HEK293T (cell line): ENCODE results near the gene GAPDH.

Source experiments
- CTCF ChIA-PET: fragments of 350-600 bp; formaldehyde crosslinking; extraction: SDS; loops from one replicate; lab custom pipeline; 2021; ENCODE audit warnings: antibody characterized with exemption, inconsistent platforms; lab: Yijun Ruan, JAX
- POLR2A ChIA-PET: fragments of 350-600 bp; formaldehyde crosslinking; extraction: SDS; loops from one replicate; lab custom pipeline; 2020; ENCODE audit warnings: antibody characterized with exemption, inconsistent platforms; lab: Yijun Ruan, JAX
- DNase-seq: peaks from one replicate; pipeline ENCODE4 v3.0.0; 2012; ENCODE audit warnings: mixed read lengths; ENCODE audit errors: extremely low spot score
- ARNT ChIP-seq: fragments of 450-650 bp; IDR thresholded peaks from 2 replicates; pipeline ENCODE4 v1.6.1; 2017; ENCODE audit warnings: mild to moderate bottlenecking
- BHLHE40 ChIP-seq: fragments of 450-650 bp; IDR thresholded peaks from 2 replicates; pipeline ENCODE4 v1.6.1; 2016; ENCODE audit warnings: mild to moderate bottlenecking, moderate library complexity, borderline replicate concordance
- CTBP1 ChIP-seq: fragments of 450-650 bp; IDR thresholded peaks from 2 replicates; pipeline ENCODE4 v1.6.1; 2016; ENCODE audit warnings: borderline replicate concordance
- ELF4 ChIP-seq: fragments of 450-650 bp; IDR thresholded peaks from 2 replicates; pipeline ENCODE4 v1.6.1; 2017; ENCODE audit warnings: antibody characterized with exemption
- FOXA1 ChIP-seq: fragments of 450-650 bp; IDR thresholded peaks from 2 replicates; pipeline ENCODE4 v1.6.1; 2016; ENCODE audit warnings: mild to moderate bottlenecking
- FOXK2 ChIP-seq: fragments of 450-650 bp; IDR thresholded peaks from 2 replicates; pipeline ENCODE4 v1.6.1; 2016; ENCODE audit warnings: mild to moderate bottlenecking
- FOXM1 ChIP-seq: fragments of 450-650 bp; IDR thresholded peaks from 2 replicates; pipeline ENCODE4 v1.6.1; 2017; ENCODE audit warnings: mild to moderate bottlenecking, borderline replicate concordance
- HDGF ChIP-seq: fragments of 450-650 bp; IDR thresholded peaks from 2 replicates; pipeline ENCODE4 v1.6.1; 2017; ENCODE audit warnings: antibody characterized with exemption, borderline replicate concordance
- L3MBTL2 ChIP-seq: fragments of 450-650 bp; conservative IDR thresholded peaks from 2 replicates; pipeline ENCODE4 v1.6.1; 2016; ENCODE audit warnings: mild to moderate bottlenecking
- LEF1 ChIP-seq: fragments of 450-650 bp; IDR thresholded peaks from 2 replicates; pipeline ENCODE4 v1.6.1; 2017; ENCODE audit warnings: mild to moderate bottlenecking, borderline replicate concordance
- NFRKB ChIP-seq: fragments of 450-650 bp; IDR thresholded peaks from 2 replicates; pipeline ENCODE4 v1.6.1; 2016; ENCODE audit warnings: mild to moderate bottlenecking, moderate library complexity
- SP1 ChIP-seq: fragments of 450-650 bp; IDR thresholded peaks from 2 replicates; pipeline ENCODE4 v1.6.1; 2017
- SUZ12 ChIP-seq: fragments of 450-650 bp; IDR thresholded peaks from 2 replicates; pipeline ENCODE4 v1.6.1; 2016; ENCODE audit warnings: mild to moderate bottlenecking
- TARDBP ChIP-seq: fragments of 450-650 bp; IDR thresholded peaks from 2 replicates; pipeline ENCODE4 v1.6.1; 2016
- ZNF384 ChIP-seq: fragments of 450-650 bp; IDR thresholded peaks from 2 replicates; pipeline ENCODE4 v1.6.1; 2016
- TF ChIP-seq, protein P1 (sequence below): fragments of 450-650 bp; IDR thresholded peaks from 2 replicates; pipeline ENCODE4 v1.6.1; 2016

GAPDH gene

DNA sequence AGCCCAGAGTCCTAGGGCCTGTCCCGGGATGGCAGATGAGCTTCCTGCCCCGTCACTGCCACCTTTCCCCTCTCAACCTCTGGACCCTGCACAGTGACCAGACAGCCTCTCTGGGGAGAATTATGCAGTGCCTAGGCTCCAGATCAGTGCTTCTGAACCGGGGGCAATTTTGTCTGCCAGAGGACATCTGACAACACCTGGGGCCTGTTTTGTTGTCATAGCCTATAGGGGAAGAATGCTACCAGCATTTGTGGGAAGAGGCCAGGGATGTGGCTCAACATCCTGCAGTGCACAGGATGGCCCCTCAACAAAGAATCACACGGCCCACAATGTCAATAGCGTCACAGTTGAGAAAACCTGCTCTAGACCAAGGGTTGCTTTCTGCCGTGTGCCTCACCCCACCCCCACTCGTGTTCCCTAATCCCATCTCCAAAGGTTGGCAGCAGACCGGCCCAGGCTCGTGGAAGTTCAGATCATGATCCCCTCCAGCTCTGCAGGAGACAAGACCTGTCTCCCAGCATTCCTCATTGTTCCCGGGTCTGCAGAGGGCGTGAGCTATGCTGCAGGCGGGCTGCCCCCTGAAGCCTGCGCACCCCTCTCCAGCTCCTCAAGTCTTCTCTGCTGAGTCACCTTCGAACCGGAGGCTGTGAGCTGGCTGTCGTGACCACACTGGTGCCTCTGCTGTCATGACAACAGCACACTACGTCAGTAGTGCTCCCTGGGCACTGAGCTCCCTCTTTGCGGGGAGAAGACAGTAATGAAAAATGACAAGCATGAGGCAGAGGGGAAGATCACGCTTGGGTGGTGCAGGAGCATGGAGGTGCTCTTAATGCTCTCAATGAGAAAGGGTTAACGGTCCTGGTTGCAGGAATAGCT lies 2.0 kb upstream of the GAPDH start:
- DNase-seq = peak; percentile 19
- ChIA-PET CTCF (interaction anchor here (0.7 kb wide), 2 partner anchors 18 to 20 kb away, joined by 3 to 6 read pairs; no protein-coding TSS in a partner anchor), POLR2A (interaction anchor here (0.9 to 2.1 kb wide), 14 partner anchors 8 to 196 kb away, joined by 3 to 7 read pairs (median 5); partner anchors contain the start of genes MRPL51, TAPBPL, VAMP1 and ZNF384)

GRCh38 chr12:6532927-6533652 lies 1.2 kb upstream of the GAPDH start:
- peak; percentile 57 for DNase-seq
- CTCF ChIA-PET = no interaction called here
- POLR2A ChIA-PET = interaction anchor here (0.9 to 1.7 kb wide), 11 partner anchors 9 to 197 kb away, joined by 3 to 7 read pairs (median 5); partner anchors contain the start of genes MRPL51, TAPBPL, VAMP1 and ZNF384
- TF ChIP-seq FOXM1 = no peak
- TF ChIP-seq, protein P1, sequence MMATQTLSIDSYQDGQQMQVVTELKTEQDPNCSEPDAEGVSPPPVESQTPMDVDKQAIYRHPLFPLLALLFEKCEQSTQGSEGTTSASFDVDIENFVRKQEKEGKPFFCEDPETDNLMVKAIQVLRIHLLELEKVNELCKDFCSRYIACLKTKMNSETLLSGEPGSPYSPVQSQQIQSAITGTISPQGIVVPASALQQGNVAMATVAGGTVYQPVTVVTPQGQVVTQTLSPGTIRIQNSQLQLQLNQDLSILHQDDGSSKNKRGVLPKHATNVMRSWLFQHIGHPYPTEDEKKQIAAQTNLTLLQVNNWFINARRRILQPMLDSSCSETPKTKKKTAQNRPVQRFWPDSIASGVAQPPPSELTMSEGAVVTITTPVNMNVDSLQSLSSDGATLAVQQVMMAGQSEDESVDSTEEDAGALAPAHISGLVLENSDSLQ = no peak
- no peak for TF ChIP-seq FOXK2
- TF ChIP-seq SP1 = no peak
- no peak for TF ChIP-seq ELF4
- no peak for TF ChIP-seq LEF1
- TF ChIP-seq FOXA1 = no peak
- no peak for TF ChIP-seq SUZ12

More for the DNA sequence above, 2.0 kb upstream of the GAPDH start:
- no peak for TF ChIP-seq SP1
- TF ChIP-seq LEF1 = no peak
- no peak for TF ChIP-seq ELF4
- no peak for TF ChIP-seq CTBP1
- no peak for TF ChIP-seq HDGF
- TF ChIP-seq, protein P1 = no peak

- TF ChIP-seq SUZ12 (no peak), SP1 (no peak), HDGF (0 out of 2 replicates have a peak, but pooled peaks have one; percentile 52), FOXA1 (no peak)
- POLR2A ChIA-PET = interaction anchor here (0.5 to 3.0 kb wide), 46 partner anchors 8 to 336 kb away, joined by 3 to 77 read pairs (median 5); partner anchors contain the start of genes IFFO1, MRPL51, NCAPD2 and NOP2
- CTCF ChIA-PET = no interaction called here
- no peak for DNase-seq
Observed at GRCh38 chr12:6533653-6533922, 729 bp upstream of the GAPDH start.

GRCh38 chr12:6534695-6534944 lies 303 bp downstream of the GAPDH start:
- TF ChIP-seq FOXM1 (no peak), ELF4 (no peak), L3MBTL2 (no peak), SUZ12 (no peak), HDGF (no peak), FOXA1 (no peak), NFRKB (no peak)
- ChIA-PET POLR2A (interaction anchor here (1.0 to 3.0 kb wide), 25 partner anchors 9 to 335 kb away, joined by 3 to 77 read pairs (median 6); partner anchors contain the start of genes IFFO1, MRPL51, NCAPD2 and NOP2), CTCF (no interaction called here)
- peak; percentile 52 for DNase-seq

DNA sequence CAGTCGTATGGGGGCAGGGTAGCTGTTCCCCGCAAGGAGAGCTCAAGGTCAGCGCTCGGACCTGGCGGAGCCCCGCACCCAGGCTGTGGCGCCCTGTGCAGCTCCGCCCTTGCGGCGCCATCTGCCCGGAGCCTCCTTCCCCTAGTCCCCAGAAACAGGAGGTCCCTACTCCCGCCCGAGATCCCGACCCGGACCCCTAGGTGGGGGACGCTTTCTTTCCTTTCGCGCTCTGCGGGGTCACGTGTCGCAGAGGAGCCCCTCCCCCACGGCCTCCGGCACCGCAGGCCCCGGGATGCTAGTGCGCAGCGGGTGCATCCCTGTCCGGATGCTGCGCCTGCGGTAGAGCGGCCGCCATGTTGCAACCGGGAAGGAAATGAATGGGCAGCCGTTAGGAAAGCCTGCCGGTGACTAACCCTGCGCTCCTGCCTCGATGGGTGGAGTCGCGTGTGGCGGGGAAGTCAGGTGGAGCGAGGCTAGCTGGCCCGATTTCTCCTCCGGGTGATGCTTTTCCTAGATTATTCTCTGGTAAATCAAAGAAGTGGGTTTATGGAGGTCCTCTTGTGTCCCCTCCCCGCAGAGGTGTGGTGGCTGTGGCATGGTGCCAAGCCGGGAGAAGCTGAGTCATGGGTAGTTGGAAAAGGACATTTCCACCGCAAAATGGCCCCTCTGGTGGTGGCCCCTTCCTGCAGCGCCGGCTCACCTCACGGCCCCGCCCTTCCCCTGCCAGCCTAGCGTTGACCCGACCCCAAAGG lies 804 bp downstream of the GAPDH start:
- POLR2A ChIA-PET = interaction anchor here (0.7 to 3.0 kb wide), 16 partner anchors 9 to 334 kb away, joined by 3 to 77 read pairs (median 7); partner anchors contain the start of genes IFFO1, MRPL51, NCAPD2 and NOP2
- TF ChIP-seq FOXM1 (no peak), BHLHE40 (no peak), L3MBTL2 (no peak), FOXK2 (no peak), ZNF384 (no peak), TARDBP (no peak), SP1 (no peak), FOXA1 (no peak), ARNT (no peak), NFRKB (no peak), HDGF (no peak), LEF1 (no peak), ELF4 (no peak)
- TF ChIP-seq, protein P1 = no peak
- CTCF ChIA-PET = interaction anchor here (0.7 to 1.5 kb wide), 2 partner anchors 18 to 22 kb away, joined by 3 to 6 read pairs; no protein-coding TSS in a partner anchor
- DNase-seq = peak; percentile 59

- TF ChIP-seq, protein P1 = no peak
- TF ChIP-seq NFRKB (no peak), ZNF384 (no peak), SP1 (no peak), LEF1 (no peak), BHLHE40 (no peak), L3MBTL2 (no peak), TARDBP (no peak), HDGF (no peak), FOXM1 (no peak), SUZ12 (no peak), FOXK2 (no peak), FOXA1 (no peak), CTBP1 (no peak), ARNT (no peak), ELF4 (no peak)
- POLR2A ChIA-PET = interaction anchor here (0.7 to 3.0 kb wide), 10 partner anchors 9 to 199 kb away, joined by 3 to 77 read pairs (median 8); partner anchors contain the start of genes COPS7A, IFFO1, MRPL51 and NCAPD2
Observed at GRCh38 chr12:6535697-6535946, 1.3 kb downstream of the GAPDH start.

More at GRCh38 chr12:6535697-6535946, 1.3 kb downstream of the GAPDH start:
- CTCF ChIA-PET = interaction anchor here (0.7 to 1.5 kb wide), 2 partner anchors 18 to 21 kb away, joined by 3 to 6 read pairs; no protein-coding TSS in a partner anchor
- DNase-seq = no peak
